Measurements from ENCODE around the gene KIFBP.

KIFBP gene

GRCh38 chr10:69051710-69052487 is 63.3 kb downstream of the KIFBP start:
- no peak for DNase-seq

- no peak for DNase-seq
These were observed 64.1 kb downstream of the KIFBP start for GRCh38 chr10:69052736-69053135.

GRCh38 chr10:69055241-69055640 is 66.6 kb downstream of the KIFBP start:
- peak; percentile 39 for DNase-seq

GRCh38 chr10:69056129-69056528 is 67.5 kb downstream of the KIFBP start:
- DNase-seq: no peak

GRCh38 chr10:69056536-69057260 is 68.1 kb downstream of the KIFBP start:
- DNase-seq: no peak

- no peak for DNase-seq
These were observed 68.8 kb downstream of the KIFBP start for GRCh38 chr10:69057261-69057950.

GRCh38 chr10:69057951-69058297 is 69.3 kb downstream of the KIFBP start:
- DNase-seq: no peak

- no peak for DNase-seq
These were observed 71.7 kb downstream of the KIFBP start for GRCh38 chr10:69060127-69060798.

- peak; percentile 38 for DNase-seq
These were observed 72.9 kb downstream of the KIFBP start for GRCh38 chr10:69061305-69062161.

GRCh38 chr10:69062901-69063300 is 74.3 kb downstream of the KIFBP start:
- DNase-seq: no peak

GRCh38 chr10:69064762-69065328 is 76.2 kb downstream of the KIFBP start:
- no peak for DNase-seq

- peak; percentile 44 for DNase-seq
These were observed 77.1 kb downstream of the KIFBP start for GRCh38 chr10:69065406-69066361.
